ENCODE data around the gene DPM3. TPM values are rescaled to one million over a fixed set of nuclear protein-coding genes. Genes with fewer than 3 reads are reported as not detected.

DPM3 gene
- total RNA-seq, 3 donors from 2014 or later: 76.3 to 106 (median 78.4) TPM

- peak in 1 of 3 donors; percentile 44 for DNase-seq
- Histone ChIP-seq H3K4me1 (ENCODE audit: low read depth) (peaks cover 21% of the 10 kb centered on the region), H3K36me3 (ENCODE audit: low read depth) (no peaks in the 10 kb centered on the region), H3K9me3 (no peaks in the 10 kb centered on the region), H3K4me3 (no peak overlapping the region)
- no peak for TF ChIP-seq CTCF (IDR thresholded peaks at IDR 0.05)
- intact Hi-C loops (cut with DNase I, micrococcal nuclease): loop anchor here in 1 of 2 donors (10.0 kb wide), 1 partner anchor 47 kb away; no protein-coding TSS in a partner anchor
- ATAC-seq: peak; percentile 72
Measured at GRCh38 chr1:155117610-155118009, 22.7 kb downstream of the DPM3 start.

- Histone ChIP-seq H3K4me1 (ENCODE audit: low read depth) (peaks cover 21% of the 10 kb centered on the region), H3K36me3 (ENCODE audit: low read depth) (no peaks in the 10 kb centered on the region), H3K4me3 (no peak overlapping the region), H3K9me3 (no peaks in the 10 kb centered on the region)
- DNase-seq (no peak), ATAC-seq (no peak)
- TF ChIP-seq CTCF (IDR thresholded peaks at IDR 0.05): no peak
- intact Hi-C loops (cut with DNase I, micrococcal nuclease): loop anchor here in 1 of 2 donors (10.0 kb wide), 1 partner anchor 49 kb away; no protein-coding TSS in a partner anchor
Measured at GRCh38 chr1:155116113-155116764, 24.1 kb downstream of the DPM3 start.

- TF ChIP-seq CTCF (IDR thresholded peaks at IDR 0.05): no peak
- Histone ChIP-seq H3K4me1 (ENCODE audit: low read depth) (peaks cover 9% of the 10 kb centered on the region), H3K36me3 (ENCODE audit: low read depth) (no peaks in the 10 kb centered on the region), H3K9me3 (no peaks in the 10 kb centered on the region), H3K4me3 (no peak overlapping the region)
- ATAC-seq: no peak
- intact Hi-C loops (cut with DNase I, micrococcal nuclease): loop anchor here in 1 of 2 donors (10.0 kb wide), 1 partner anchor 51 kb away; no protein-coding TSS in a partner anchor
- DNase-seq: no peak
Measured at GRCh38 chr1:155113450-155113980, 26.8 kb downstream of the DPM3 start.

- no peak for ATAC-seq
- no peak overlapping the region for H3K4me3 ChIP-seq
- no peak for TF ChIP-seq CTCF (IDR thresholded peaks at IDR 0.05)
- intact Hi-C loops (cut with DNase I, micrococcal nuclease): loop anchor here in 1 of 2 donors (10.0 kb wide), 1 partner anchor 54 kb away; no protein-coding TSS in a partner anchor
- no peak for DNase-seq
- H3K4me1 ChIP-seq (ENCODE audit: low read depth): no peaks in the 10 kb centered on the region
- H3K36me3 ChIP-seq (ENCODE audit: low read depth): no peaks in the 10 kb centered on the region
- no peaks in the 10 kb centered on the region for H3K9me3 ChIP-seq
Measured at GRCh38 chr1:155110826-155111225, 29.5 kb downstream of the DPM3 start.

- H3K9me3 ChIP-seq: no peaks in the 10 kb centered on the region
- no peaks in the 10 kb centered on the region for H3K36me3 ChIP-seq (ENCODE audit: low read depth)
- DNase-seq (no peak), ATAC-seq (no peak)
- intact Hi-C loops (cut with DNase I, micrococcal nuclease): loop anchor here in 1 of 2 donors (10.0 kb wide), 1 partner anchor 54 kb away; no protein-coding TSS in a partner anchor
- no peak overlapping the region for H3K4me3 ChIP-seq
- TF ChIP-seq CTCF (IDR thresholded peaks at IDR 0.05): no peak
- H3K4me1 ChIP-seq (ENCODE audit: low read depth): no peaks in the 10 kb centered on the region
Measured at GRCh38 chr1:155110381-155110780, 29.9 kb downstream of the DPM3 start.
